Measurements from ENCODE around the gene SPATA13.

- TF ChIP-seq POLR2AphosphoS5 (IDR thresholded peaks at IDR 0.05) (no peak), POLR2A (IDR thresholded peaks at IDR 0.05) (no peak)
Measured at GRCh38 chr13:24233351-24233901, 72.9 kb downstream of the SPATA13 start.
